AG09309 (cell line): ENCODE data around the gene RFX2.
"Not testable (repeated sequence)": the region's sequence is repeated elsewhere in the genome, so short reads cannot be mapped to it uniquely, and the experiment has no call there.

Source experiments
- DNase-seq: peaks from one replicate; pipeline ENCODE4 v3.0.0-alpha.2; 2010; ENCODE audit warnings: low read depth
- H3K4me3 ChIP-seq: 2 replicates; pipeline ENCODE4 v1.5.1; 2011; ENCODE audit warnings: mild to moderate bottlenecking, low read depth, low read length, moderate library complexity; ENCODE audit not compliant: control insufficient read depth
- CTCF ChIP-seq: IDR thresholded peaks from 2 replicates; pipeline ENCODE4 v1.5.1; 2011; ENCODE audit warnings: mild to moderate bottlenecking, low read depth, low read length, inconsistent platforms; ENCODE audit not compliant: insufficient read depth, control insufficient read depth; ENCODE audit errors: missing control alignments

Gene RFX2

GRCh38 chr19:6034512-6034911, 75.8 kb downstream of the RFX2 start:
- no peak for TF ChIP-seq CTCF
- H3K4me3 ChIP-seq, result no peak overlapping the region
- DNase-seq, result no peak

GRCh38 chr19:6033744-6034264, 76.5 kb downstream of the RFX2 start:
- TF ChIP-seq CTCF, result no peak
- no peak overlapping the region for H3K4me3 ChIP-seq

GRCh38 chr19:6032827-6033226, 77.5 kb downstream of the RFX2 start:
- H3K4me3 ChIP-seq, result no peak overlapping the region

More at GRCh38 chr19:6033744-6034264, 76.5 kb downstream of the RFX2 start:
- no peak for DNase-seq

GRCh38 chr19:6032381-6032780, 77.9 kb downstream of the RFX2 start:
- H3K4me3 ChIP-seq, result no peak overlapping the region
- DNase-seq, result no peak
- TF ChIP-seq CTCF, result no peak

More at GRCh38 chr19:6032827-6033226, 77.5 kb downstream of the RFX2 start:
- TF ChIP-seq CTCF, result no peak
- no peak for DNase-seq

- TF ChIP-seq CTCF, result no peak
- H3K4me3 ChIP-seq, result no peak overlapping the region
- DNase-seq, result peak; percentile 45
These were observed 80.1 kb downstream of the RFX2 start for GRCh38 chr19:6030214-6030507.

GRCh38 chr19:6026390-6027227, 83.7 kb downstream of the RFX2 start:
- no peak for TF ChIP-seq CTCF
- no peak for DNase-seq
- no peak overlapping the region for H3K4me3 ChIP-seq

- not testable (repeated sequence) for DNase-seq, H3K4me3 ChIP-seq
These were observed 85.5 kb downstream of the RFX2 start for GRCh38 chr19:6024756-6025155.
